IMR-90 (cell line): Measurements from ENCODE around the gene WDR3. TPM values are rescaled to one million over a fixed set of nuclear protein-coding genes. Genes with fewer than 3 reads are reported as not detected.

Experiments
- ATAC-seq: fragments of 200-7000 bp; cut with Tn5 transposase; 2 replicates; pipeline ENCODE4 v1.9.1; 2020; ENCODE audit warnings: low read depth, mild to moderate bottlenecking, moderate library complexity
- BruUV-seq: library from RNA; stranded (reverse); fragments of 400-500 nt; replicated peaks from 2 replicates; lab custom pipeline; 2021; lab: Mats Ljungman, UMichigan
- CTCF ChIA-PET: fragments of 300-600 bp; formaldehyde crosslinking; extraction: SDS; loops from one replicate; lab custom pipeline; 2021; ENCODE audit warnings: antibody characterized with exemption; lab: Yijun Ruan, JAX
- POLR2A ChIA-PET: fragments of 300-600 bp; sonication (Branson Sonifier 250); formaldehyde crosslinking; loops from one replicate; lab custom pipeline; 2022; ENCODE audit warnings: antibody characterized with exemption; ENCODE audit not compliant: unreplicated experiment; lab: Charles Lee
- DNase-seq: peaks from one replicate; pipeline ENCODE4 v3.0.0; 2013
- H2AFZ ChIP-seq: replicated peaks from 2 replicates; pipeline ENCODE3; 2013; ENCODE audit warnings: low read length, mild to moderate bottlenecking; ENCODE audit not compliant: poor library complexity
- H2AK5ac ChIP-seq: 2 replicates; pipeline ENCODE4 v1.6.1; 2013; ENCODE audit warnings: low read depth, low read length, inconsistent platforms
- H2AK9ac ChIP-seq: replicated peaks from 2 replicates; pipeline ENCODE3; 2013; ENCODE audit warnings: mild to moderate bottlenecking, low read depth, low read length, moderate library complexity; ENCODE audit not compliant: poor library complexity
- H2BK120ac ChIP-seq: 2 replicates; pipeline ENCODE4 v1.6.1; 2013; ENCODE audit warnings: low read depth, low read length, inconsistent platforms
- H2BK15ac ChIP-seq: 3 replicates; pipeline ENCODE4 v1.6.1; 2013; ENCODE audit warnings: low read depth, low read length, inconsistent platforms
- H2BK20ac ChIP-seq: 2 replicates; pipeline ENCODE4 v1.6.1; 2013; ENCODE audit warnings: low read depth, mild to moderate bottlenecking, inconsistent platforms, low read length, moderate library complexity
- H2BK5ac ChIP-seq: 2 replicates; pipeline ENCODE4 v1.6.1; 2013; ENCODE audit warnings: mild to moderate bottlenecking, low read depth, low read length, inconsistent platforms; ENCODE audit not compliant: poor library complexity, severe bottlenecking
- H3K14ac ChIP-seq: replicated peaks from 2 replicates; pipeline ENCODE4 v1.6.1; 2013; ENCODE audit warnings: low read depth, low read length, inconsistent platforms
- H3K18ac ChIP-seq: 2 replicates; pipeline ENCODE4 v1.6.1; 2013; ENCODE audit warnings: low read depth, low read length, control low read depth
- H3K23ac ChIP-seq: 2 replicates; pipeline ENCODE4 v1.6.1; 2013; ENCODE audit warnings: low read depth, low read length, inconsistent platforms
- H3K27ac ChIP-seq: 2 replicates; pipeline ENCODE4 v1.5.1; 2013; ENCODE audit warnings: mild to moderate bottlenecking, control low read depth, low read length; ENCODE audit not compliant: insufficient read depth
- H3K27me3 ChIP-seq: 2 replicates; pipeline ENCODE4 v1.6.1; 2013; ENCODE audit warnings: low read length; ENCODE audit not compliant: control insufficient read depth, insufficient read depth
- H3K36me3 ChIP-seq: 2 replicates; pipeline ENCODE4 v1.6.1; 2013; ENCODE audit warnings: low read length, mixed read lengths; ENCODE audit not compliant: control insufficient read depth, insufficient read depth
- H3K4ac ChIP-seq: 2 replicates; pipeline ENCODE4 v1.6.1; 2013; ENCODE audit warnings: low read depth, low read length, inconsistent platforms
- H3K4me1 ChIP-seq: 2 replicates; pipeline ENCODE4 v1.6.1; 2013; ENCODE audit warnings: low read length, mixed read lengths; ENCODE audit not compliant: control insufficient read depth, insufficient read depth
- H3K4me2 ChIP-seq: 2 replicates; pipeline ENCODE4 v1.6.1; 2013; ENCODE audit warnings: low read depth, mild to moderate bottlenecking, control low read depth, low read length, moderate library complexity
- H3K4me3 ChIP-seq: 2 replicates; pipeline ENCODE4 v1.5.1; 2013; ENCODE audit warnings: low read depth, mild to moderate bottlenecking, control low read depth, low read length, moderate library complexity; ENCODE audit not compliant: insufficient read depth
- H3K56ac ChIP-seq: 2 replicates; pipeline ENCODE4 v1.6.1; 2013; ENCODE audit warnings: low read length, inconsistent platforms; ENCODE audit not compliant: insufficient read depth; ENCODE audit errors: extremely low read depth
- H3K79me1 ChIP-seq, 2 experiments: 2 replicates each; pipeline ENCODE4 v1.6.1; 2013; ENCODE audit warnings: low read length in 2 of 2, inconsistent platforms in 1 of 2, low read depth in 1 of 2
- H3K9ac ChIP-seq: 2 replicates; pipeline ENCODE4 v1.6.1; 2013; ENCODE audit warnings: low read depth, low read length, control low read depth
- H3K9me1 ChIP-seq: 2 replicates; pipeline ENCODE4 v1.6.1; 2013; ENCODE audit warnings: low read length, inconsistent platforms; ENCODE audit not compliant: insufficient read depth
- H3K9me3 ChIP-seq: 2 replicates; pipeline ENCODE4 v1.6.1; 2013; ENCODE audit warnings: low read length; ENCODE audit not compliant: control insufficient read depth, insufficient read depth
- H4K20me1 ChIP-seq: 2 replicates; pipeline ENCODE4 v1.6.1; 2013; ENCODE audit warnings: low read length, inconsistent platforms; ENCODE audit not compliant: insufficient read depth
- H4K5ac ChIP-seq: 2 replicates; pipeline ENCODE4 v1.6.1; 2013; ENCODE audit warnings: mild to moderate bottlenecking, low read depth, low read length, control low read depth
- H4K8ac ChIP-seq, 2 experiments: 2 replicates each; pipeline ENCODE4 v1.6.1; 2013; ENCODE audit warnings: low read depth in 2 of 2, low read length in 2 of 2, control low read depth in 1 of 2, inconsistent platforms in 1 of 2
- H4K91ac ChIP-seq: 2 replicates; pipeline ENCODE4 v1.6.1; 2013; ENCODE audit warnings: low read depth, low read length, inconsistent platforms; ENCODE audit not compliant: insufficient read depth
- CEBPB ChIP-seq: IDR thresholded peaks from 2 replicates; pipeline ENCODE4 v1.6.1; 2012; ENCODE audit warnings: low read depth, low read length, improper control_type of control experiment
- RAD21 ChIP-seq: IDR thresholded peaks from 2 replicates; pipeline ENCODE4 v1.6.1; 2012; ENCODE audit warnings: low read length, improper control_type of control experiment
- dilution Hi-C: fragments of 300-500 bp; cut with HindIII; formaldehyde crosslinking; loops from one replicate; pipeline ENCODE4 v1.14.3; 2018; ENCODE audit warnings: low sequenced_read_pairs; ENCODE audit not compliant: unreplicated experiment
- in situ Hi-C: fragments of 300-500 bp; cut with MboI; formaldehyde crosslinking; loops from 3 replicates; pipeline ENCODE4 v1.14.3; 2019; ENCODE audit warnings: low sequenced_read_pairs, inconsistent platforms, mixed read lengths
- intact Hi-C: fragments of 100-400 bp; cut with micrococcal nuclease; formaldehyde crosslinking; loops from 2 replicates; pipeline ENCODE4 v1.10.0; 2022
- polyA plus RNA-seq, 3 experiments: library from polyadenylated mRNA; depleted of rRNA; stranded (reverse); fragments of >200 nt; gene quantifications; 2 replicates each; pipeline ENCODE4 v1.2.3, GENCODE V29; 2012; ENCODE audit warnings: low replicate concordance in 1 of 3
- total RNA-seq: library from RNA; depleted of rRNA; stranded (reverse); fragments of >200 nt; gene quantifications from 2 replicates; pipeline ENCODE4 v1.2.3, GENCODE V29; 2012

Gene WDR3
- total and polyA plus RNA-seq, 2 of the 4 experiments (the other 2 are of a cell fraction) = 16.7 to 88.5 TPM

GRCh38 chr1:117919376-117919775, 10.2 kb upstream of the WDR3 start:
- Histone ChIP-seq H4K5ac (no peak overlapping the region), H2BK15ac (no peak overlapping the region), H3K4ac (no peak overlapping the region), H3K4me3 (no peak overlapping the region), H3K23ac (no peak overlapping the region), H3K36me3 (peaks cover 7% of the 10 kb centered on the region), H2AFZ (no peak overlapping the region), H3K56ac (no peak overlapping the region), H3K27ac (no peak overlapping the region), H4K91ac (no peak overlapping the region), H2AK9ac (no peak overlapping the region), H3K14ac (no peak overlapping the region), H4K20me1 (peaks cover 3% of the 10 kb centered on the region; the same call in 1 of the 2 replicates), H3K4me2 (no peak overlapping the region), H3K4me1 (no peaks in the 10 kb centered on the region), H3K9me3 (no peaks in the 10 kb centered on the region), H2BK20ac (no peak overlapping the region), H3K9me1 (peaks cover 4% of the 10 kb centered on the region; the same call in 1 of the 2 replicates), H2BK120ac (no peak overlapping the region), H3K9ac (no peak overlapping the region), H3K18ac (no peak overlapping the region), H3K27me3 (no peaks in the 10 kb centered on the region), H4K8ac (no peak overlapping the region), H2BK5ac (no peak overlapping the region), H2AK5ac (no peak overlapping the region), H3K79me1 (peaks cover 6 to 25% of the 10 kb centered on the region in 2 experiments; a peak in 3 of 4 replicates)
- dilution Hi-C loops (no loop called here), in situ Hi-C loops (no loop called here), intact Hi-C loops (no loop called here)
- ChIA-PET POLR2A (no interaction called here), CTCF (no interaction called here)
- TF ChIP-seq RAD21 (no peak), CEBPB (0 out of 2 replicates have a peak, but pooled peaks have one; percentile 22)
- no TSS peak for BruUV-seq
- ATAC-seq = no peak
- no peak for DNase-seq
